Activated naive CD8-positive, alpha-beta T cell treated with anti-CD3 and anti-CD28 coated beads, Interleukin-2, amount 50 U/mL, for 24 hours (primary cell): Measurements from ENCODE around the gene CHRDL2.

Source experiments
- ATAC-seq: fragments of 150-1000 bp; cut with Tn5 transposase; one replicate; pipeline ENCODE4 v1.10.0; 2021
- DNase-seq: peaks from one replicate; pipeline ENCODE4 v3.0.0; 2021
- H3K27ac Mint-ChIP-seq: one replicate; pipeline ENCODE4 v1.8.0; 2021; ENCODE audit warnings: mild to moderate bottlenecking, mixed read lengths
- H3K27me3 Mint-ChIP-seq: one replicate; pipeline ENCODE4 v1.8.0; 2021; ENCODE audit warnings: mixed read lengths
- H3K36me3 Mint-ChIP-seq: one replicate; pipeline ENCODE4 v1.8.0; 2021; ENCODE audit warnings: low read depth, mixed read lengths
- H3K4me1 Mint-ChIP-seq: one replicate; pipeline ENCODE4 v1.8.0; 2021; ENCODE audit warnings: mixed read lengths
- H3K4me3 Mint-ChIP-seq: one replicate; pipeline ENCODE4 v1.8.0; 2021; ENCODE audit warnings: mild to moderate bottlenecking, moderate library complexity, mixed read lengths
- H3K9me3 Mint-ChIP-seq: one replicate; pipeline ENCODE4 v1.8.0; 2021; ENCODE audit warnings: mixed read lengths

Gene CHRDL2

GRCh38 chr11:74679513-74679865 lies 51.7 kb downstream of the CHRDL2 start:
- H3K4me1 Mint-ChIP-seq, result no peaks in the 10 kb centered on the region

GRCh38 chr11:74678591-74679512 lies 52.4 kb downstream of the CHRDL2 start:
- ATAC-seq, result no peak
- Mint-ChIP-seq H3K36me3 (no peaks in the 10 kb centered on the region), H3K27me3 (peaks cover 18% of the 10 kb centered on the region), H3K27ac (no peak overlapping the region), H3K4me3 (no peak overlapping the region), H3K9me3 (no peaks in the 10 kb centered on the region), H3K4me1 (no peaks in the 10 kb centered on the region)
- DNase-seq, result no peak

More at GRCh38 chr11:74679513-74679865, 51.7 kb downstream of the CHRDL2 start:
- Mint-ChIP-seq H3K4me3 (no peak overlapping the region), H3K27ac (no peak overlapping the region), H3K36me3 (no peaks in the 10 kb centered on the region), H3K27me3 (peaks cover 23% of the 10 kb centered on the region), H3K9me3 (no peaks in the 10 kb centered on the region)
- DNase-seq (no peak), ATAC-seq (no peak)

GRCh38 chr11:74678041-74678440 lies 53.2 kb downstream of the CHRDL2 start:
- no peaks in the 10 kb centered on the region for H3K9me3 Mint-ChIP-seq
- peaks cover 15% of the 10 kb centered on the region for H3K27me3 Mint-ChIP-seq
- ATAC-seq (no peak), DNase-seq (no peak)
- no peaks in the 10 kb centered on the region for H3K4me1 Mint-ChIP-seq
- H3K27ac Mint-ChIP-seq, result no peak overlapping the region
- H3K36me3 Mint-ChIP-seq, result no peaks in the 10 kb centered on the region
- no peak overlapping the region for H3K4me3 Mint-ChIP-seq

GRCh38 chr11:74677131-74677530 lies 54.1 kb downstream of the CHRDL2 start:
- Mint-ChIP-seq H3K36me3 (no peaks in the 10 kb centered on the region), H3K27ac (no peak overlapping the region), H3K9me3 (no peaks in the 10 kb centered on the region), H3K27me3 (peaks cover 7% of the 10 kb centered on the region), H3K4me1 (no peaks in the 10 kb centered on the region), H3K4me3 (no peak overlapping the region)
- DNase-seq (no peak), ATAC-seq (no peak)

DNA sequence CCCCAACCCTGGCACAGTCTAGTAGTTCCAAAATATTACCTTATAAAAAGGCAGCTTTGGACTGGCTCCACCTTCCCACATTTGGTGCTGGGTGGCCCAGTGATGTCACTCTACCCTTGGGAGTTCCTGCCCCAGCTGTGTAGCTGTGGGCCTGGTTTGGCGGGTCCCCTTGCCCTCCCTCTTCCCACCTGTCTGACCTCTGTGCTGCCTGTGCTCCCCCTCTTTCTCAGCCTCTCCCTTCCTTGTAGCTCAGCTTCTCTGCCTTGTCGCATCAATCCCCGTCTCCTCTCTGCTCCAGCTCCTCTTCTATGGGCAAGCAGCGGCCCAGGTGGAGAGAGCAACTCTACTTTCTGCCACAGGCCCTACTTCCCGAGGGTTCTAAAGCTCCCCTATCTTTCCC lies 54.6 kb downstream of the CHRDL2 start:
- H3K36me3 Mint-ChIP-seq, result no peaks in the 10 kb centered on the region
- H3K4me3 Mint-ChIP-seq, result no peak overlapping the region
- no peaks in the 10 kb centered on the region for H3K4me1 Mint-ChIP-seq
- DNase-seq (no peak), ATAC-seq (no peak)
- no peak overlapping the region for H3K27ac Mint-ChIP-seq
- H3K9me3 Mint-ChIP-seq, result no peaks in the 10 kb centered on the region
- H3K27me3 Mint-ChIP-seq, result peaks cover 6% of the 10 kb centered on the region

DNA sequence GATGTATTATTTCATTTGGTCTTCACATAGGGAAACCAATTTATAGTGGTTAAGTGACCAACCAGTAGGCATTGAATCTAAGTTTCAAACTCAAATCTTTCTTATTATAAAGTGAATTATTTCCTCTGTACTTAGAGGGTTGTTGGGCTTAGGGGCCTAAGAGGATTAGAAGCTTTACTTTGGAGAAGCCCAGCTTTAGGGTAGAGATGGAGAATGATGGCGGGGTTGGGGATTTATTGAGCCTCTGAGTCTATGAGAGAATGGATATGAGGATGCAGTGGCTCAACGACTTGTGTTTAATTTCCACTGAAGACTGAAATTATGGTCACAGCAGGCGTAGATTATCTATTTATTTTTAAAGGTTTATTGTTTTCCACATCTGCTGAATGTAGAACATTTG lies 55.5 kb downstream of the CHRDL2 start:
- ATAC-seq (no peak), DNase-seq (no peak)
- Mint-ChIP-seq H3K4me1 (no peaks in the 10 kb centered on the region), H3K4me3 (no peak overlapping the region), H3K27me3 (peaks cover 3% of the 10 kb centered on the region), H3K9me3 (no peaks in the 10 kb centered on the region), H3K36me3 (no peaks in the 10 kb centered on the region), H3K27ac (no peak overlapping the region)

DNA sequence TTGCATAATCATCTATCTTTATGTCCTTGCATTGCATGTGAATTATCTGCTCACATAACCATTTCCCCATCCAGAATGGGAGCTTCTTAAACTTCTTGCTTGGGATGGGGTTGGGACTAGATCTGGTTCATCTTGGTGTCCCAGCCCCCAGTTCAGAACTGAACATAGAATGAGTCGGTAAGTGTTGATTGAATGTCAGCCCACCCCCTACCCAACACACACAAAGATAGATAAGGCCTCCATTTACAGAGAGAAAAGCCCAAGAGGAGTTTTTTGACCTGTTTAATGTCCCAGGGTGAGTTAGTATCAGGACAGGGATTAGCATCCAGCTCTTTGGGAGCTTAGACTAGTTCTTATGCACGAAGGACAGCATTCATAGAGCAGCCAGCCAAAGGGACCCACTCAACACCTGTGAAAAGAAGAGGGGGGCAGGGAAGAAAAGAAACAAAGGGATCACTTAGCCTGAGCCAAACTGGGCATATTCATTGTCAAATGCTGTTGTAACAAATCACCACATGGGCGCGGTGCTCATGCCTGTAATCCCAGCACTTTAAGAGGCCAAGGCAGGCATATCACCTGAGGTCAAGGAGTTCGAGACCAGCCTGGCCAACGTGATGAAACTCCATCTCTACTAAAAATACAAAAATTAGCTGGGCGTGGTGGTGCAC lies 57.4 kb downstream of the CHRDL2 start:
- no peaks in the 10 kb centered on the region for H3K4me1 Mint-ChIP-seq
- no peak for ATAC-seq
- no peak overlapping the region for H3K27ac Mint-ChIP-seq
- H3K27me3 Mint-ChIP-seq, result no peaks in the 10 kb centered on the region
- H3K36me3 Mint-ChIP-seq, result no peaks in the 10 kb centered on the region
- H3K4me3 Mint-ChIP-seq, result no peak overlapping the region
- H3K9me3 Mint-ChIP-seq, result no peaks in the 10 kb centered on the region
- DNase-seq, result no peak

DNA sequence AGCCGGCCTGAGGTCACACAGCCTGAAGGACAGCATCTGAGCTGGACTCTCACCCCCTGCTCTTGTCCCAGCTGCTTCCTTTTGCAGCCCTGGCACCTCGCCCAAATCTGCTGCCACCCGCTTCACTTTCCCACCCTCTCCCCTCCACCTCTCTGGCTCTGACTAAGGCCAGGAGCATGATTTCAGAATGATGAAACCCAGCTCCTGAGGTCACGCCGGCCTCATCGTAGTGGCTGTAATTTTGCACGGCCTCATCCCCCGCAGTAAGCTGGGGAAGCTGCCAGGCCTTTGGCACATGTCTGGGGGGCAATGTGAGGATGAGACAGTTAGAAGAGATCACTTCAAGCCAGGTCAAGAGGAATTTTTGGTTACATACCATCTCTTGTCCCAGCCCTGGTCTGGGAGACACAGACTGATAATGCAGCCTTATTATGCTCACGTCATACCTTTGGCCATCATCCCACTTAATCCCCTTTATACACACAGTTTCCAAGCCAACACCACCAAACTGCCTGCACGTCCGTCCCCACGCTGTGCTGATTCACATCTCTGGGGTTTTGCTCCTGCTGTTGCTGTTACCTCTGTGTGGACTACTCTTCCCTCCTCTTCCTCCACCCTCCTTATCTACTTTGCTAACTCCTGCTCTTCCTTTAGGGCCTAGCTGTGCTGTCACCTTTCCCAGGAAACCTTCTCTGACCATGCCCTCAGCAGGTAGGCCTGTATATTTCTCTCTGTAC lies 58.1 kb downstream of the CHRDL2 start:
- no peaks in the 10 kb centered on the region for H3K9me3 Mint-ChIP-seq
- H3K4me3 Mint-ChIP-seq, result no peak overlapping the region
- H3K4me1 Mint-ChIP-seq, result no peaks in the 10 kb centered on the region
- no peak for DNase-seq
- no peak for ATAC-seq
- H3K27ac Mint-ChIP-seq, result no peak overlapping the region
- no peaks in the 10 kb centered on the region for H3K27me3 Mint-ChIP-seq
- peaks cover 3% of the 10 kb centered on the region for H3K36me3 Mint-ChIP-seq

DNA sequence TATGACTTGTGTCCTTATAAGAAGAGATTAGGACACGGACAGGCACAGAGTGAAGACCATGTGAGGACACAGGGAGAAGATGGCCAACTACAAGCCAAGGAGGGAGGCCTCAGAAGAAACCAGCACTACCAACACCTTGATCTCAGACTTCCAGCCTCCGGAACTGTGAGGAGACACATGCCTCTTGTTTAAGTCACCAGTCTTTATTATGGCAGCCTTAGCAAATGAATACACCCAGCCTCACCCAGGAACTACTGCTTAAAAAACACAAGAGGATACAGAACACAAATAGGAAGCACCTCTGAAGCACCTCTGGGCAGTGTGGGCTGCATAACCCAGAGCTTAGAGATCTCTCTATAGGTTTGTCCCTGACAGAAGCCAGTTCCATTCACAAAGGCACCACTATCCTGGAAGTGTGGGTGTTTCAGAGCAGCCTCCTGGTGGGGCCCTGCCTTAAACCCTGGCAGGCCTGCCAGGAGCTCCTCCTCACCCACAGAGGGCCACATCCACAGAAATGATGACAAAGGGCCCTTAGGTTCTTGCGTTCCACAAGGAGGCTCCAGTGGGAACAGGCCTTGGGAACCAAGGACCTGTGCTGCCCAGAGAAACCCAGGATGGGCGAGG lies 58.8 kb downstream of the CHRDL2 start:
- DNase-seq (no peak), ATAC-seq (no peak)
- H3K27ac Mint-ChIP-seq, result no peak overlapping the region
- no peak overlapping the region for H3K4me3 Mint-ChIP-seq
- no peaks in the 10 kb centered on the region for H3K9me3 Mint-ChIP-seq
- H3K36me3 Mint-ChIP-seq, result peaks cover 3% of the 10 kb centered on the region
- no peaks in the 10 kb centered on the region for H3K4me1 Mint-ChIP-seq
- H3K27me3 Mint-ChIP-seq, result no peaks in the 10 kb centered on the region

GRCh38 chr11:74671520-74672196 lies 59.6 kb downstream of the CHRDL2 start:
- Mint-ChIP-seq H3K4me1 (no peaks in the 10 kb centered on the region), H3K27me3 (no peaks in the 10 kb centered on the region), H3K27ac (no peak overlapping the region), H3K4me3 (no peak overlapping the region), H3K36me3 (peaks cover 3% of the 10 kb centered on the region), H3K9me3 (no peaks in the 10 kb centered on the region)
- ATAC-seq (no peak), DNase-seq (no peak)

DNA sequence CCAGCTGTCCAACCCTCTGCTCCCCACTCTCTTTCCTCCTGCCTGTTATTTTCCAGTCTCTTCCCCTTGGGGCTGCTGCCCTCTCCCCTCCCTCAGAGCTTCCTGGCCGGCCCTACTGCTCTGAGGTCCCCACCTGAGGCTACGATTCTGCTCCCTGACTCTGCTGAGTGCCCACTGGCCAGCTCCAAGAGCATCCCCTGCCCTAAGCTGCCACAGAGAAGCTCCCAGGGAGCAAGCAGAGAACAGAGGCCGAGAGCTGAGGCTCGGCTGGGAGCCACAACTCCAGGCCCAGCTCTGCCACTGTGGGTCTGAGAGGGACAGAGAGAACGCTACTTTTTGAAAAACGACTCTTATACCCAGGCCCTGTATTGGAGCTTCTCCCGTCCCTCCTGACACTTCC lies 61.1 kb downstream of the CHRDL2 start:
- Mint-ChIP-seq H3K9me3 (no peaks in the 10 kb centered on the region), H3K4me3 (no peak overlapping the region), H3K36me3 (peaks cover 3% of the 10 kb centered on the region), H3K27me3 (no peaks in the 10 kb centered on the region), H3K27ac (no peak overlapping the region), H3K4me1 (no peaks in the 10 kb centered on the region)
- DNase-seq (no peak), ATAC-seq (no peak)

- ATAC-seq (no peak), DNase-seq (no peak)
- no peaks in the 10 kb centered on the region for H3K27me3 Mint-ChIP-seq
- no peaks in the 10 kb centered on the region for H3K9me3 Mint-ChIP-seq
- H3K27ac Mint-ChIP-seq, result no peak overlapping the region
- peaks cover 3% of the 10 kb centered on the region for H3K36me3 Mint-ChIP-seq
- H3K4me3 Mint-ChIP-seq, result no peak overlapping the region
- no peaks in the 10 kb centered on the region for H3K4me1 Mint-ChIP-seq
Observed at GRCh38 chr11:74669211-74670160, 61.7 kb downstream of the CHRDL2 start.

- Mint-ChIP-seq H3K36me3 (peaks cover 24% of the 10 kb centered on the region), H3K27me3 (no peaks in the 10 kb centered on the region), H3K4me3 (no peak overlapping the region), H3K4me1 (no peaks in the 10 kb centered on the region), H3K9me3 (peaks cover 19% of the 10 kb centered on the region), H3K27ac (no peak overlapping the region)
- ATAC-seq (no peak), DNase-seq (no peak)
Observed at GRCh38 chr11:74663315-74663714, 67.9 kb downstream of the CHRDL2 start.
